ENCODE data around the gene GALNT12. TPM values are rescaled to one million over a fixed set of nuclear protein-coding genes. Genes with fewer than 3 reads are reported as not detected.

GALNT12 gene
- total RNA-seq, 4 donors from 2014 or later: 18.9 to 58.6 (median 36.5) TPM

GRCh38 chr9:98810102-98810842 is 2.8 kb downstream of the GALNT12 start:
- Histone ChIP-seq H3K4me3 (replicated peaks in 1 of 3) (no peak overlapping the region), H3K27me3 (no peaks in the 10 kb centered on the region), H3K9me3 (no peaks in the 10 kb centered on the region), H3K27ac (peak overlapping the region; percentile 57 to 86 (median 61)), H3K4me1 (peaks cover 23 to 24% of the 10 kb centered on the region in 2 donors), H3K36me3 (no peaks in the 10 kb centered on the region)
- 61 to 71% methylated on average over 3 of the region's 3 CpGs for WGBS, 2 donors
- DNase-seq: no peak
- intact Hi-C loops (cut with DNase I): no loop called here
- TF ChIP-seq POLR2A (IDR thresholded peaks at IDR 0.05) (no peak), CTCF (IDR thresholded peaks at IDR 0.05) (no peak)

GRCh38 chr9:98811051-98811650 is 3.7 kb downstream of the GALNT12 start:
- TF ChIP-seq CTCF (IDR thresholded peaks at IDR 0.05) (no peak), POLR2A (IDR thresholded peaks at IDR 0.05) (no peak)
- intact Hi-C loops (cut with DNase I): no loop called here
- H3K36me3 ChIP-seq: no peaks in the 10 kb centered on the region
- peaks cover 23 to 24% of the 10 kb centered on the region in 2 donors for H3K4me1 ChIP-seq
- no peaks in the 10 kb centered on the region for H3K9me3 ChIP-seq
- 69 to 87% methylated on average over 2 of the region's 2 CpGs for WGBS, 2 donors
- no peak overlapping the region for H3K4me3 ChIP-seq (replicated peaks in 1 of 3)
- H3K27ac ChIP-seq: no peak overlapping the region
- no peaks in the 10 kb centered on the region for H3K27me3 ChIP-seq
- DNase-seq: no peak

GRCh38 chr9:98815391-98815951 is 8.0 kb downstream of the GALNT12 start:
- TF ChIP-seq POLR2A (IDR thresholded peaks at IDR 0.05) (no peak), CTCF (IDR thresholded peaks at IDR 0.05) (no peak)
- intact Hi-C loops (cut with DNase I): no loop called here
- DNase-seq: no peak
- 93 to 97% methylated on average over 6 of the region's 6 CpGs for WGBS, 2 donors
- no peak overlapping the region for H3K4me3 ChIP-seq (replicated peaks in 1 of 3)
- H3K9me3 ChIP-seq: no peaks in the 10 kb centered on the region
- H3K27ac ChIP-seq: no peak overlapping the region
- H3K36me3 ChIP-seq: no peaks in the 10 kb centered on the region
- H3K4me1 ChIP-seq: no peaks in the 10 kb centered on the region
- H3K27me3 ChIP-seq: no peaks in the 10 kb centered on the region

GRCh38 chr9:98818764-98819163 is 11.3 kb downstream of the GALNT12 start:
- 96 to 97% methylated on average over 2 of the region's 2 CpGs for WGBS, 2 donors
- no peaks in the 10 kb centered on the region for H3K4me1 ChIP-seq
- H3K27me3 ChIP-seq: no peaks in the 10 kb centered on the region
- intact Hi-C loops (cut with DNase I): no loop called here
- TF ChIP-seq POLR2A (IDR thresholded peaks at IDR 0.05) (no peak), CTCF (IDR thresholded peaks at IDR 0.05) (no peak)
- no peak for DNase-seq
- no peak overlapping the region for H3K27ac ChIP-seq
- H3K4me3 ChIP-seq (replicated peaks in 1 of 3): no peak overlapping the region
- no peaks in the 10 kb centered on the region for H3K36me3 ChIP-seq
- H3K9me3 ChIP-seq: no peaks in the 10 kb centered on the region

- TF ChIP-seq CTCF (IDR thresholded peaks at IDR 0.05): no peak
- TF ChIP-seq POLR2A (IDR thresholded peaks at IDR 0.05): no peak
- 86 to 100% methylated on average over 3 of the region's 3 CpGs for WGBS, 2 donors
- DNase-seq: no peak
- H3K4me3 ChIP-seq (replicated peaks in 1 of 3): no peak overlapping the region
- H3K9me3 ChIP-seq: no peaks in the 10 kb centered on the region
- no peaks in the 10 kb centered on the region for H3K36me3 ChIP-seq
- no peaks in the 10 kb centered on the region for H3K27me3 ChIP-seq
- intact Hi-C loops (cut with DNase I): no loop called here
- no peak overlapping the region for H3K27ac ChIP-seq
- no peaks in the 10 kb centered on the region for H3K4me1 ChIP-seq
Observed at GRCh38 chr9:98819231-98819630, 11.8 kb downstream of the GALNT12 start.

Data from thyroid gland (tissue), 4 donors.